Measurements from ENCODE around the gene ADAMTS5. TPM values are rescaled to one million over a fixed set of nuclear protein-coding genes. Genes with fewer than 3 reads are reported as not detected.

The ADAMTS5 gene
- total and polyA plus RNA-seq, 9 of the 15 experiments (the other 6 are each of a cell fraction or from before 2014, with no cell fraction given), result not detected

DNA sequence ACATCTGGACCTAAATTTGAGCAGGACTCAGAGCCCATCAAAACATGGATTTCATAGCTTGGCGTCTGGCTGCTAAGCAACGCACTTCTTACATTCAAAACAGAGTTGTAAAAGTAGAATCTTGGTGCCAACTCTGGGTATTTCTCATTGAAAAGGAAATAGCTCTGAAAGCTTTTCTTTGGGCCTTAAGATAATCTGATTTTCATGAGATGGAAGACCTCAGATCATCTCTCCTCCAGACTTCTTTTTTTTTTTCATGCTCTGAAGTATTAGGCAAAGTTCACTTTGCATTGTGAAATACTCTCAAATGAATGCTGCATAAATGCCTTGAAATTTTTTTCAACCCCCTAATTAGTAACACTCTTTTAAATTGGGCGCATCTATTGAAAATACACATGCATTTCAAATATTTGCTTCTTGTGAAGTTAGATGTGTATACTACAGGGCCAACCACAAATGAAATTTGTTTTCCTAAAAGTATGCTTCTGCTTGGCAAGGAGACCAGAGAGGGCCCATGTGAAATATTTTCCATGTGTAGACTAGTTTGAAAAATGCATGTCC lies 4.2 kb downstream of the ADAMTS5 start:
- no peak for TF ChIP-seq CHD1 (IDR thresholded peaks at IDR 0.05; ENCODE audit: low read length)
- no peak for TF ChIP-seq HSF4 (CRISPR knock-in tag; IDR thresholded peaks at IDR 0.05; ENCODE audit: borderline replicate concordance)
- TF ChIP-seq RFX1 (IDR thresholded peaks at IDR 0.05), result no peak
- TF ChIP-seq KDM1A (IDR thresholded peaks at IDR 0.05), result no peak
- TF ChIP-seq ZNF561 (CRISPR knock-in tag; conservative IDR thresholded peaks at IDR 0.05), result no peak
- TF ChIP-seq RNF2 (IDR thresholded peaks at IDR 0.05), result no peak
- TF ChIP-seq HNRNPLL (IDR thresholded peaks at IDR 0.05; ENCODE audit: low read depth, low read length, poor library complexity, severe bottlenecking), result no peak
- no peak for TF ChIP-seq PRMT5 (CRISPR knock-in tag; IDR thresholded peaks at IDR 0.05)
- TF ChIP-seq, protein P1, sequence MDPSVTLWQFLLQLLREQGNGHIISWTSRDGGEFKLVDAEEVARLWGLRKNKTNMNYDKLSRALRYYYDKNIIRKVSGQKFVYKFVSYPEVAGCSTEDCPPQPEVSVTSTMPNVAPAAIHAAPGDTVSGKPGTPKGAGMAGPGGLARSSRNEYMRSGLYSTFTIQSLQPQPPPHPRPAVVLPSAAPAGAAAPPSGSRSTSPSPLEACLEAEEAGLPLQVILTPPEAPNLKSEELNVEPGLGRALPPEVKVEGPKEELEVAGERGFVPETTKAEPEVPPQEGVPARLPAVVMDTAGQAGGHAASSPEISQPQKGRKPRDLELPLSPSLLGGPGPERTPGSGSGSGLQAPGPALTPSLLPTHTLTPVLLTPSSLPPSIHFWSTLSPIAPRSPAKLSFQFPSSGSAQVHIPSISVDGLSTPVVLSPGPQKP (CRISPR knock-in tag; IDR thresholded peaks at IDR 0.05), result no peak
- TF ChIP-seq POLR2A (conservative IDR thresholded peaks at IDR 0.05), result no peak
- TF ChIP-seq ZNF124 (CRISPR knock-in tag; IDR thresholded peaks at IDR 0.05), result no peak
- TF ChIP-seq SUPT5H (IDR thresholded peaks at IDR 0.05), result no peak
- TF ChIP-seq STAT5A (IDR thresholded peaks at IDR 0.05; ENCODE audit: borderline replicate concordance, low read length), result no peak
- TF ChIP-seq, protein P2, sequence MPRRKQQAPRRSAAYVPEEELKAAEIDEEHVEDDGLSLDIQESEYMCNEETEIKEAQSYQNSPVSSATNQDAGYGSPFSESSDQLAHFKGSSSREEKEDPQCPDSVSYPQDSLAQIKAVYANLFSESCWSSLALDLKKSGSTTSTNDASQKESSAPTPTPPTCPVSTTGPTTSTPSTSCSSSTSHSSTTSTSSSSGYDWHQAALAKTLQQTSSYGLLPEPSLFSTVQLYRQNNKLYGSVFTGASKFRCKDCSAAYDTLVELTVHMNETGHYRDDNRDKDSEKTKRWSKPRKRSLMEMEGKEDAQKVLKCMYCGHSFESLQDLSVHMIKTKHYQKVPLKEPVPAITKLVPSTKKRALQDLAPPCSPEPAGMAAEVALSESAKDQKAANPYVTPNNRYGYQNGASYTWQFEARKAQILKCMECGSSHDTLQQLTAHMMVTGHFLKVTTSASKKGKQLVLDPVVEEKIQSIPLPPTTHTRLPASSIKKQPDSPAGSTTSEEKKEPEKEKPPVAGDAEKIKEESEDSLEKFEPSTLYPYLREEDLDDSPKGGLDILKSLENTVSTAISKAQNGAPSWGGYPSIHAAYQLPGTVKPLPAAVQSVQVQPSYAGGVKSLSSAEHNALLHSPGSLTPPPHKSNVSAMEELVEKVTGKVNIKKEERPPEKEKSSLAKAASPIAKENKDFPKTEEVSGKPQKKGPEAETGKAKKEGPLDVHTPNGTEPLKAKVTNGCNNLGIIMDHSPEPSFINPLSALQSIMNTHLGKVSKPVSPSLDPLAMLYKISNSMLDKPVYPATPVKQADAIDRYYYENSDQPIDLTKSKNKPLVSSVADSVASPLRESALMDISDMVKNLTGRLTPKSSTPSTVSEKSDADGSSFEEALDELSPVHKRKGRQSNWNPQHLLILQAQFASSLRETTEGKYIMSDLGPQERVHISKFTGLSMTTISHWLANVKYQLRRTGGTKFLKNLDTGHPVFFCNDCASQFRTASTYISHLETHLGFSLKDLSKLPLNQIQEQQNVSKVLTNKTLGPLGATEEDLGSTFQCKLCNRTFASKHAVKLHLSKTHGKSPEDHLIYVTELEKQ (CRISPR knock-in tag; IDR thresholded peaks at IDR 0.05), result no peak
- no peak for TF ChIP-seq SIN3A (IDR thresholded peaks at IDR 0.05; ENCODE audit: borderline replicate concordance in 2 of 2, control insufficient read depth in 1 of 2, low read depth in 2 of 2, low read length in 2 of 2)
- no peak for TF ChIP-seq ZNF57 (CRISPR knock-in tag; IDR thresholded peaks at IDR 0.05)
- TF ChIP-seq FOXJ3 (CRISPR knock-in tag; IDR thresholded peaks at IDR 0.05), result no peak
- DNase-seq (ENCODE audit: extremely low read depth in 1 of 4, low spot score in 3 of 4) (no peak), FAIRE-seq (no peak), ATAC-seq (no peak)
- CTCF ChIA-PET (ENCODE audit: low intra/inter-chr PET ratio), result no interaction called here
- Histone ChIP-seq H3K9me1 (ENCODE audit: control insufficient read depth, insufficient read depth, low read length) (no peaks in the 10 kb centered on the region), H3K4me3 (no peak overlapping the region), H3K36me3 (ENCODE audit: control insufficient read depth, insufficient read depth, low read length) (no peaks in the 10 kb centered on the region), H3K27me3 (ENCODE audit: control insufficient read depth in 2 of 2, insufficient read depth in 2 of 2, low read length in 2 of 2) (no peaks in the 10 kb centered on the region), H3K9ac (ENCODE audit: insufficient read depth in 1 of 2, low read depth in 2 of 2, low read length in 2 of 2) (no peak overlapping the region), H3K27ac (ENCODE audit: extremely low read depth, low read depth, low read length) (no peak overlapping the region), H3K9me3 (replicated peaks; ENCODE audit: control insufficient read depth, insufficient read depth, low read depth, low read length) (no peaks in the 10 kb centered on the region; the same call in 1 of the 2 replicates), H2AFZ (ENCODE audit: low read depth, low read length) (no peak overlapping the region), H3K4me2 (ENCODE audit: insufficient read depth, low read length) (no peak overlapping the region), H3K4me1 (replicated peaks in 1 of 2; ENCODE audit: control insufficient read depth in 2 of 2, insufficient read depth in 2 of 2, low read length in 2 of 2) (no peaks in the 10 kb centered on the region; a peak in 2 of 5 replicates), H3K79me2 (ENCODE audit: control insufficient read depth, insufficient read depth, low read length) (no peaks in the 10 kb centered on the region), H4K20me1 (replicated peaks; ENCODE audit: control insufficient read depth, insufficient read depth, low read length) (no peaks in the 10 kb centered on the region)
- in situ Hi-C loops (cut with MboI), result no loop called here
- BruUV-seq (replicated peaks), result no TSS peak
- 0% methylated on average over 3 of the region's 3 CpGs for WGBS (ENCODE audit: insufficient coverage, low coverage, missing lambda C conversion rate)
- POLR2A ChIA-PET, result no interaction called here
- intact Hi-C loops (cut with micrococcal nuclease), result no loop called here

All from K562 (cell line).